ENCODE results near the gene THEM5.

The THEM5 gene

GRCh38 chr1:151839082-151839412 lies 14.5 kb downstream of the THEM5 start:
- no peak for DNase-seq

GRCh38 chr1:151838222-151839081 lies 15.1 kb downstream of the THEM5 start:
- peak; percentile 56 for DNase-seq

- DNase-seq: no peak
These were observed 15.7 kb downstream of the THEM5 start for GRCh38 chr1:151837884-151838221.

GRCh38 chr1:151837197-151837596 lies 16.3 kb downstream of the THEM5 start:
- DNase-seq: peak; percentile 76

GRCh38 chr1:151835596-151835995 lies 17.9 kb downstream of the THEM5 start:
- DNase-seq: no peak

- no peak for DNase-seq
These were observed 19.3 kb downstream of the THEM5 start for GRCh38 chr1:151834239-151834638.

GRCh38 chr1:151833172-151833900 lies 20.2 kb downstream of the THEM5 start:
- no peak for DNase-seq

- no peak for DNase-seq
These were observed 21.1 kb downstream of the THEM5 start for GRCh38 chr1:151832318-151832980.

- DNase-seq: no peak
These were observed 21.9 kb downstream of the THEM5 start, which contains the start of gene RORC for GRCh38 chr1:151831605-151832004. Gene RORC, minus strand, starts transcription at chr1:151831802. Its CDS starts 38 bp downstream, at chr1:151831764.

GRCh38 chr1:151831256-151831591 lies 22.3 kb downstream of the THEM5 start:
- no peak for DNase-seq

- DNase-seq: no peak
These were observed 23.5 kb downstream of the THEM5 start for GRCh38 chr1:151830055-151830454.

GRCh38 chr1:151829352-151830046 lies 24.0 kb downstream of the THEM5 start:
- peak; percentile 84 for DNase-seq

GRCh38 chr1:151828921-151829320 lies 24.6 kb downstream of the THEM5 start:
- peak; percentile 38 for DNase-seq

- DNase-seq: peak; percentile 45
These were observed 25.7 kb downstream of the THEM5 start for GRCh38 chr1:151827853-151828252.

- DNase-seq: peak; percentile 58
These were observed 27.5 kb downstream of the THEM5 start for GRCh38 chr1:151825751-151826660.

GRCh38 chr1:151825204-151825603 lies 28.3 kb downstream of the THEM5 start:
- DNase-seq: no peak

- DNase-seq: no peak
These were observed 30.3 kb downstream of the THEM5 start for GRCh38 chr1:151823175-151823574.

- peak; percentile 60 for DNase-seq
These were observed 31.1 kb downstream of the THEM5 start for GRCh38 chr1:151822404-151822803.

- peak; percentile 38 for DNase-seq
These were observed 32.6 kb downstream of the THEM5 start for GRCh38 chr1:151820940-151821339.

- peak; percentile 78 for DNase-seq
These were observed 33.4 kb downstream of the THEM5 start for GRCh38 chr1:151819976-151820623.

- DNase-seq: no peak
These were observed 34.2 kb downstream of the THEM5 start for GRCh38 chr1:151819227-151819835.

Data from activated CD4-positive, alpha-beta T cell treated with anti-CD3 and anti-CD28 coated beads, Interleukin-10, Interleukin-2, amounts not matched to agents 100 ng/mL and 50 ng/mL, durations not matched to agents 16 hours and 8 hours (primary cell).